Naive B cell (primary cell): ENCODE data around the gene DYNLRB1. TPM values are rescaled to one million over a fixed set of nuclear protein-coding genes. Genes with fewer than 3 reads are reported as not detected.

ENCODE experiments used
- ATAC-seq, 2 donors: fragments of 150-1000 bp; cut with Tn5 transposase; 2 replicates each; pipeline ENCODE4 v1.10.0; 2021; ENCODE audit warnings: low read depth in 2 of 2, mild to moderate bottlenecking in 2 of 2, moderate library complexity in 2 of 2
- DNase-seq: peaks from one replicate; pipeline ENCODE4 v3.0.0; 2022
- H3K27ac Mint-ChIP-seq, 6 donors: one replicate each; pipeline ENCODE4 v1.8.0; 2020 to 2022; ENCODE audit warnings: mild to moderate bottlenecking in 6 of 6, mixed read lengths in 6 of 6, moderate library complexity in 5 of 6, inconsistent platforms in 2 of 6
- H3K27me3 Mint-ChIP-seq, 3 donors: one replicate each; pipeline ENCODE4 v1.8.0; 2021 to 2022; ENCODE audit warnings: mixed read lengths in 3 of 3, mild to moderate bottlenecking in 1 of 3
- H3K36me3 Mint-ChIP-seq, 2 donors: one replicate each; pipeline ENCODE4 v1.8.0; 2020 to 2022; ENCODE audit warnings: mixed read lengths in 2 of 2, inconsistent platforms in 1 of 2, mild to moderate bottlenecking in 1 of 2
- H3K4me1 Mint-ChIP-seq, 3 donors: one replicate each; pipeline ENCODE4 v1.8.0; 2020 to 2022; ENCODE audit warnings: mixed read lengths in 3 of 3, inconsistent platforms in 1 of 3, mild to moderate bottlenecking in 1 of 3, moderate library complexity in 1 of 3
- H3K4me3 Mint-ChIP-seq, 8 donors: one replicate each; pipeline ENCODE4 v1.8.0; 2020 to 2022; ENCODE audit warnings: mild to moderate bottlenecking in 8 of 8, mixed read lengths in 8 of 8, moderate library complexity in 8 of 8, inconsistent platforms in 2 of 8
- H3K9me3 Mint-ChIP-seq, 7 donors: one replicate each; pipeline ENCODE4 v1.8.0; 2020 to 2022; ENCODE audit warnings: mixed read lengths in 7 of 7, mild to moderate bottlenecking in 5 of 7, inconsistent platforms in 2 of 7, moderate library complexity in 1 of 7
- polyA plus RNA-seq, 6 donors: library from polyadenylated mRNA; unstranded; fragments of 300-500 nt; fragmentation: Illumina TruSeq; gene quantifications; one replicate each; pipeline ENCODE4 v1.2.3, GENCODE V29; 2021; ENCODE audit warnings: low read depth in 6 of 6

DYNLRB1 gene
- polyA plus RNA-seq, 6 donors from 2014 or later, result 216 to 265 (median 253) TPM

DNA sequence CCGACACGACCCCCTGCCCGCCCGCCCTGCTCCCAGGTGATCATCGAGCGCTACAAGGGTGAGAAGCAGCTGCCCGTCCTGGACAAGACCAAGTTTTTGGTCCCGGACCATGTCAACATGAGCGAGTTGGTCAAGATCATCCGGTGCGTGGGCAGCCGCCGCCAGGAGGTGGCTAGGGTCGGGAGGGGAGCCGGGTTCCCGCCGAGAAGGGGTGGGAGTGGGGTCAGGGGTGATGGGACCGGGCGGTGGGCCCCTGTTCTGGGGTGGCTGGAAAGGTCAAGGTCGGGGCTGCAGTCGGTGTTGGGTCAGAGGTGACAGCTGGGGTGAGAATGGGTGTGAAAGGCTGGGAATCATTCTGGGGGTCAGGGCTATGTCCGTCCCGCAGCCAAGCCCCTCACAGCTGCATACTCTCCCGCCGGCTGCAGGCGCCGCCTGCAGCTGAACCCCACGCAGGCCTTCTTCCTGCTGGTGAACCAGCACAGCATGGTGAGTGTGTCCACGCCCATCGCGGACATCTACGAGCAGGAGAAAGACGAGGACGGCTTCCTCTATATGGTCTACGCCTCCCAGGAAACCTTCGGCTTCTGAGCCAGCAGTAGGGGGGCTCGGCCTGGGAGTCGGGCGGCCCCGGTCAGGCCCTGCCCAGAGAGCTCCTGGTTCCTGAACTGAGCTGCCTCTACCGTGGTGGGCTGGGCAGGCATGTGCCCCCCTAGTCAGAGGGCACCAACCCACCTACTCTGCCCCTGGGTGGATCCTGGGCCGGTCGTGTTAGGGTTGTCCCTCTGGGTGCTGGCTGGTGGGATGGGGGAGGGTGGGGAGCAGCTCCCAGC is 43.3 kb downstream of the DYNLRB1 start:
- H3K27me3 Mint-ChIP-seq, result no peaks in the 10 kb centered on the region
- ATAC-seq, result no peak
- H3K36me3 Mint-ChIP-seq, result no peaks in the 10 kb centered on the region
- peak overlapping the region; percentile 60 to 98 (median 94) for H3K27ac Mint-ChIP-seq
- H3K4me3 Mint-ChIP-seq, result peak overlapping the region; percentile 55 to 87 (median 74)
- no peaks in the 10 kb centered on the region for H3K9me3 Mint-ChIP-seq
- DNase-seq, result no peak
- peaks cover 14 to 27% (median 20%) of the 10 kb centered on the region in 3 donors for H3K4me1 Mint-ChIP-seq

DNA sequence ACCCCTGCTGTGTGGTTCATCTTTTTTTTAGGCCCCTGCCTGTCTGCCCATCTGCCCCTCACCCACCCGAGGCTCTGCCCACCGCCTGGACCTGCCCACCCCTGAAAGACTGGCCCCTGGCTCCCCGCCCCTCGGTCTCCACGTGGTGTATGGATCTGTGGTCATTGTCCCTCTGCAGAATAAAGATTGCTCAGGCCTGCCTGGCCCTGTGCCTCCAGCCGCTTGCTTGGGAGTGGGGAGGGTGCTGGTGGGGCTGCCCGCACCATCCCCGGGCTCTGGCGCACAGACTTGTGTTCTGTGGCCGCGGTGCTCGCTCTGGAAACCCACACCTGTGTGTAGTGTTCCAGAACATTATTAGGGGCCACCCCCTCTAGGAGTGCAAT is 43.9 kb downstream of the DYNLRB1 start:
- Mint-ChIP-seq H3K27me3 (no peaks in the 10 kb centered on the region), H3K27ac (peak overlapping the region; percentile 82 to 97 (median 92)), H3K4me3 (peak overlapping the region; percentile 37 to 87 (median 68)), H3K4me1 (peaks cover 14 to 27% (median 20%) of the 10 kb centered on the region in 3 donors), H3K9me3 (no peaks in the 10 kb centered on the region), H3K36me3 (no peaks in the 10 kb centered on the region)
- peak; percentile 10 to 15 for ATAC-seq
- DNase-seq, result no peak

DNA sequence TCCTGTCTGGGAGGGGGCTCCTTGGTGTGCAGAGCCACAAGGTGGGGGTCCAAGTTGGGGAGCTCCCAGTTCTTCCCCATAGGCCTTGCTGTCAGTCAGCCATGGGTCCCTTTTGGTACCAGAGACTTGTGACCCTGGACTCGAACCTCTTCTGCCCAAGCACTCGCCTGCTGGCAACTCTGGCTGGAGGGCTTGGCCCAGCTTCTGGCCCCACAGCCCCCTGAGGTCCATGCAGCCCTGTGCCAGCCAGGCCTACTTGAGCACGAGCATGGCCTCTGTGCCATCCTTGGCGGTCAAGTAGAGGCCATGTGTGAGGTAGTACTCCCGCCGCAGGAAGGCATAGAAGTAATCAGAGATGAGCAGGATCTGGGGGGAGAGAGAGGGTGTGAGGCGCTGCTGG is 44.4 kb downstream of the DYNLRB1 start:
- Mint-ChIP-seq H3K4me3 (peak overlapping the region in 4 of 8 donors; percentile 49 to 87 (median 68)), H3K4me1 (peaks cover 14 to 27% (median 20%) of the 10 kb centered on the region in 3 donors), H3K9me3 (no peaks in the 10 kb centered on the region), H3K27ac (peak overlapping the region in 5 of 6 donors; percentile 82 to 96 (median 90)), H3K36me3 (no peaks in the 10 kb centered on the region), H3K27me3 (no peaks in the 10 kb centered on the region)
- DNase-seq, result no peak
- no peak for ATAC-seq

DNA sequence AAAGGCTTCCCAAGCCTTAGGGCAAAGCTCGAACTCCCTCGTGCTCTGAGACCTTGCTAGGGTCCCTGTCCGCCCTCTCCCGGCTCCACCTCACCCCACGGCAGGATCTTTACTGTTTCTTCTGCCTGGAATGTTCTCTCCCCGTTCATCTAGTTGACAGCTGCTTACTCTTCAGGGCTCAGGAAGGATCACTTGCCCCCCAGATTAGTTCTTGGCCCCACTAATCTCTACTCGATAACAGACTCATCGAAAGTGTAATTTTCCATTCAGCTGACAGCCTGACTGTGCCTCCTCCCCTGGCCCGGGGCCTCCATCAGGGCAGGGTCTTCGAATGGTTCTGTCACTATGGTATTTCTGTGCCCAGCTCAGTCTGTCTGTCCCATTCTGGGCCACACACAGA is 45.4 kb downstream of the DYNLRB1 start:
- DNase-seq (no peak), ATAC-seq (no peak)
- Mint-ChIP-seq H3K36me3 (no peaks in the 10 kb centered on the region), H3K27ac (peak overlapping the region; percentile 49 to 96 (median 85)), H3K4me3 (peak overlapping the region in 5 of 8 donors; percentile 11 to 67 (median 41)), H3K27me3 (no peaks in the 10 kb centered on the region), H3K9me3 (no peaks in the 10 kb centered on the region), H3K4me1 (peaks cover 14 to 27% (median 20%) of the 10 kb centered on the region in 3 donors)

DNA sequence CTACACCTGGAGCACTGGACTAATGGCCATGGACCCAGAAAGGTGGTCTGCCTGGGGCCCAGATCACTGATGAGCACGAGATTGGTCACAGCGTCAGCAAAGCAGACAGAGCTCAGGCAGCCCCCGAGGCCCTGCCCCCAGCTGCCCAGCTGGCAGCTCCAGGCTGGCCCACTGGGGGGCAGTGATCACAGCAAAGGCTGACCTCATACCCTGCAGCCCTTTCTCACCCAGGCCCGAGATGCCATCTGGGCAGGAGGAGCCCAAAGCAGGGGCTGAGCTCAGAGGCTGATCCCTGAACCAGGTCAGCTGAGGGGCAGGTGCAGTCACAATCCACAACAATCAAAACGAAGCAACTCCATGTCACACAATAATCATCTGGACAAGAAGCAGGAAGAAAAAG is 46.4 kb downstream of the DYNLRB1 start:
- Mint-ChIP-seq H3K9me3 (no peaks in the 10 kb centered on the region), H3K27ac (peak overlapping the region in 3 of 6 donors; percentile 49 to 88 (median 51)), H3K27me3 (no peaks in the 10 kb centered on the region), H3K4me1 (peaks cover 14 to 19% (median 16%) of the 10 kb centered on the region in 3 donors), H3K4me3 (no peak overlapping the region), H3K36me3 (no peaks in the 10 kb centered on the region)
- DNase-seq, result no peak
- no peak for ATAC-seq

DNA sequence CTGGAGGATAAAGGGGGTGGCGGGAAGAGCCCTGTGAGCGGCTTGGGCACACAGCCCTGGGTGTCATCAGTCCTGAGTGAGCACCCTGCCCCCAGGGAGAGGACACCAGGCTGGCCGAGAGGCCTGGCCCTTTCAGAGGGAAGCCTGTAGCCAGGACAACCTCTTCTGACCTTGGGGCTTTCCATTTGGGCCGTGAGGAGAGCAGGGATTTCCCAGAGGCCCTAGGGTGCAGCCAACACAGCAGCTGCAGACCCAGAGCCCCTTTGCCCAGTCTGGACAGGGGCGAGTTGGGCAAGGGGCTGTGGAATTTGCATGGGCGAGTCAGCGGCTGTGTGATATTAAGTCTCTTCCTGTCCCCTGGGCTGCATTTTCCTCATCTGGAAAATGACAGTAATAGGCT is 48.6 kb downstream of the DYNLRB1 start:
- Mint-ChIP-seq H3K36me3 (no peaks in the 10 kb centered on the region), H3K27me3 (no peaks in the 10 kb centered on the region), H3K9me3 (no peaks in the 10 kb centered on the region), H3K4me1 (peaks cover 5 to 10% (median 8%) of the 10 kb centered on the region in 3 donors), H3K27ac (peak overlapping the region in 2 of 6 donors; percentile 21 to 39), H3K4me3 (peak overlapping the region in 1 of 8 donors; percentile 27)
- DNase-seq (no peak), ATAC-seq (no peak)

DNA sequence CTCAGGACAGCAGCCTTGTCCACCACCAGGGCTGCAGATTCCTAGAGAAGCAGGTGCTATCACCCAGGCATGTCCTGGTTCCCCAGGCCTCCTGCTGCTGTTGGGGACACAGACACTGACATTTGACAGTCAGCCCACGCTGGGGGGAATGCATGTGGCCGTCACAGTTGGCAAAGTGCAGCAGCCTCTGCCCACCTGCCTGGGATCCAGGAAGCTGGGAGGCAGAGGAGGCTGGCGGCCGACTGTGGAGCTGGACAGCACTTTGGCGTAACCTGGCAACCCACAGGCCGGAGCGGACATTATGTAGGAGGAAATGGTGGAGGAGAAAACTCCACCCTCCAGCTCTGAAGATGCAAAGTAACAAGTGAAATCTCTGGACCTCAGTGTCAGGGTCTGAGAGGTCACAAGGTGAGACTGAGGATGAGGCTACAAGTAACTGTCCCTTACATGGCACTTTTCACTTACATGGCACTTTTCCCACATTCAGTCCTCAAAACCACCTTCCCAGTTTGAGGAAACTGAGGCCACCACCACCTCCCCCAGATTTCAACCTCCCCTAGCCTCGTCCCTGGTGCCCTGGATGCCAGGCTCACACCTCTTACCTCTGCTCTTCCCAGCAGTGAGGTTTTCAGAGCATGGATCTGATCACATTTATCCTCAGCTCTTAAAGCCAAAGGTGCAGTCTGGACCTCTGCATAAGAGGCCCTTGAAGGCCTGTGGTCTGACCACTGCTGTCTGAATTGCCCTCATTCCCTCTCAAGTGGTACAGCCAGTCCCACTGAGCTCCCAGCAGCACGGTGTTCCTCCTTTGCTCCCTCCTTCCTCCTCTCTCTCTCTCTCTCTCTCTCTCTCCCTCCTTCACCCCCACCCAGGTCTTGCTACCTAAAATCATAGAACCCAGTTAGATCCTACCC is 51.0 kb downstream of the DYNLRB1 start:
- Mint-ChIP-seq H3K9me3 (no peaks in the 10 kb centered on the region), H3K4me1 (peaks cover 7 to 12% (median 11%) of the 10 kb centered on the region in 3 donors), H3K27me3 (no peaks in the 10 kb centered on the region), H3K27ac (peak overlapping the region in 2 of 6 donors; percentile 26 to 69), H3K4me3 (no peak overlapping the region), H3K36me3 (peaks cover 0 to 8% of the 10 kb centered on the region in 2 donors)
- no peak for DNase-seq
- no peak for ATAC-seq

DNA sequence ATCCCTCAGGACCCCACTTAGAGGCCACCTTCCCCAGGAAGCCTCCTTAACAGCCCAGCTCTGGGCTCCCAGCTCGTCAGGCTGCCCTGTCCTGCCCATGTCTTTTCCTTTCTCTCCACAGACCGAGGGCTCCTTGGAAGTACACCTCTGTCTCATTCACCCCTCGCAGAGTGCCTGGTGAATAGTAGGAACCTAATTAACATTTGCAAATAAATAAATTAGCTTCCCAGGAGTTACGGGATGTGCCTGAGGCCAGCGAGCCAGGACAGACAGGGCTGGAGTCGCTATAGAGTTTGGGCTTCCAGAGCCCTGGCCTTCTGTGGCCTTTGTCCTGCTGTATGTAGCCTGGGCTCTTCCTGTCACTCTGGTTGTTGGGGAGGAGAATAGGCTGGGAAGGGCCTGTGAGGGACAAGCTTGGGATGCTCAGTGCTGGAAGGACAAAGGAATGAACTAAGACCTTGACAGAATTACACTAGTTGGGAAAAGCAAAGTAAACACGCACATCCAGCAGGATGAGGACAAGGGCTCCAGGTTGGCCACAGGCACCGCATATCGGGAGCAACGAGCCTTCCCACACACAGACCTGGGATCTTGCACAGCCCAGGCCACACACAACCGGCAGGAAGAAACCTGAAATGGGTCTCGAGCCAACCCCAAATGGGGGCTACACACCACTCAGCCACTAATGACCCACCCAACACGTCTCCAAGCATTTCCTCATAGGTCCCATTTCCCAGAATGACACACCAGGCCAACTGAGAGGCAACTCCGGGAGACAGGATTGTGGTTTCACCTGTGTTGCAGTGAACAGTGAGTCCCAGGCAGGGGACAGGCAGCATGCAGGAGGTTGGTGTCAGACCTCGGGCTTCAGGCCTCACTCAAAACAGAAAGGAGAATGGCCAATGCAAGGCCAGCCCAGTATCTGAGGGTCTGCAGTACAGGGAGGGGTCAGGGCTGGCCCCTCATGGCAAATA is 52.0 kb downstream of the DYNLRB1 start:
- H3K9me3 Mint-ChIP-seq, result no peaks in the 10 kb centered on the region
- no peaks in the 10 kb centered on the region for H3K27me3 Mint-ChIP-seq
- H3K36me3 Mint-ChIP-seq, result peaks cover 3 to 8% of the 10 kb centered on the region in 2 donors
- H3K4me1 Mint-ChIP-seq, result peaks cover 6 to 11% (median 7%) of the 10 kb centered on the region in 3 donors
- no peak for DNase-seq
- no peak for ATAC-seq
- H3K27ac Mint-ChIP-seq, result peak overlapping the region in 2 of 6 donors; percentile 10 to 63
- no peak overlapping the region for H3K4me3 Mint-ChIP-seq

DNA sequence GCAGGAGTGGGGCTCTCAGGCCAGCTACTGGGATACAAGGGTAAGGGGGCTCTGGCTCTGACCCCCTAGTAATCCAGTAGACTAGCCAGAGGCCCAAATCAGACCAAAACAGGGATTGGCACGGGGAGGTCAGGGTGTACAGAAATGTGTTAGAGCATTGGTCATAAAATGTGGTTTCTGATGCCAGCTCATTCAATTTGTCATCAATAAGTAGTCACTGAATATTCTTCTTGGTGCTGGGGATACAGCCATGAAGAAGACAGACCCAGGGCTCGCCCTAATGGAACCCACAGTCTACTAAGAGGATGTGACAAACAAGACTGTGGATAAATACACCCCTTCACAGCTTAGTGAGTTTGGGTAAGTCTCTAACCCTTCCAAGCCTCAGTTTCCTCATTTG is 53.4 kb downstream of the DYNLRB1 start:
- Mint-ChIP-seq H3K27ac (peak overlapping the region in 3 of 6 donors; percentile 27 to 65 (median 36)), H3K4me1 (peaks cover 6 to 11% (median 10%) of the 10 kb centered on the region in 3 donors), H3K27me3 (no peaks in the 10 kb centered on the region), H3K36me3 (peaks cover 7 to 10% of the 10 kb centered on the region in 2 donors), H3K4me3 (no peak overlapping the region), H3K9me3 (no peaks in the 10 kb centered on the region)
- no peak for DNase-seq
- no peak for ATAC-seq

DNA sequence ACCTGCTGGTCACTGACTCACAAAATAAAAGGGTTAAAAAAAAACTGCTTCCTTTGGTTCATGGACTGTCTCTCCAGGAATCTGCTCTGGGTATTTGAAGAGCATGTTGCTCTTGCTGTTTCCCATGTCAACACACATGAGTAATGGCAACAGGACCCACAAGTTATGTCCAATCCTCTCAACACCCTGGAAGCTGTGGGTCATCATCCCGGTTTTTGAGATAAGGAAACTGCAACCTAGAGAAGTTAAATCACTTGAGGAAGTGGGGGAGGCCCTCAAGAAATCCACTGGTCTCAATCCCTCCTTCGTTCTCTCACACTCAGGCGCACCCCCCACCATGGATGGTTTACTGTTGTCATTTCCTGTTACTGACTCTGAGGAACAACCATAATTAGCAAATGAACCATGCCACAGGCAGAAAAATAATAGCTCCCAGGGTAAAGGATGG is 54.7 kb downstream of the DYNLRB1 start:
- Mint-ChIP-seq H3K9me3 (no peaks in the 10 kb centered on the region), H3K4me1 (peaks cover 6 to 11% (median 10%) of the 10 kb centered on the region in 3 donors), H3K27ac (peak overlapping the region in 4 of 6 donors; percentile 30 to 73 (median 54)), H3K36me3 (peaks cover 7 to 13% of the 10 kb centered on the region in 2 donors), H3K27me3 (no peaks in the 10 kb centered on the region), H3K4me3 (peak overlapping the region in 1 of 8 donors; percentile 41)
- peak; percentile 42 to 48 for ATAC-seq
- no peak for DNase-seq

DNA sequence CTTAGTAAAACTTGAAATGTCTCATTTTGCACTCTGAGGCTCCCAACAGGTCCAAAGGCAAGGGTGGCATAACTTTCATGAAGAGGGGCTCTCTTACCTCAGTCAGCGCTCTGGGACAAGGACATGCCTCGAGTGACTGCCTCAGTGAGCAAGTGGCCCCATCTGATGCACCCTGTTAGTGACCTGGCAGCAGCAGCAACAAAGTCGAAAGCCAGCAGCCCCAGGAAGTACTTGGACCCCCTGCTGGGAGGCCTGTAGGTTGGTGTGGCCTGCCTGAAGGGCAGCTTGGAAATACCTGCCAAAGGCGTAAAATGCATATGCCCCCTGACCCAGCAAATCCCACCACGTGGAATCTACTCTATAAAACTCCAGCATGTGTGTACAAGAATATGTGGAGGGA is 55.5 kb downstream of the DYNLRB1 start:
- Mint-ChIP-seq H3K27me3 (no peaks in the 10 kb centered on the region), H3K9me3 (no peaks in the 10 kb centered on the region), H3K4me1 (peaks cover 6 to 11% (median 10%) of the 10 kb centered on the region in 3 donors), H3K36me3 (peaks cover 7 to 13% of the 10 kb centered on the region in 2 donors), H3K27ac (peak overlapping the region in 2 of 6 donors; percentile 66 to 73), H3K4me3 (no peak overlapping the region)
- ATAC-seq (no peak), DNase-seq (no peak)

DNA sequence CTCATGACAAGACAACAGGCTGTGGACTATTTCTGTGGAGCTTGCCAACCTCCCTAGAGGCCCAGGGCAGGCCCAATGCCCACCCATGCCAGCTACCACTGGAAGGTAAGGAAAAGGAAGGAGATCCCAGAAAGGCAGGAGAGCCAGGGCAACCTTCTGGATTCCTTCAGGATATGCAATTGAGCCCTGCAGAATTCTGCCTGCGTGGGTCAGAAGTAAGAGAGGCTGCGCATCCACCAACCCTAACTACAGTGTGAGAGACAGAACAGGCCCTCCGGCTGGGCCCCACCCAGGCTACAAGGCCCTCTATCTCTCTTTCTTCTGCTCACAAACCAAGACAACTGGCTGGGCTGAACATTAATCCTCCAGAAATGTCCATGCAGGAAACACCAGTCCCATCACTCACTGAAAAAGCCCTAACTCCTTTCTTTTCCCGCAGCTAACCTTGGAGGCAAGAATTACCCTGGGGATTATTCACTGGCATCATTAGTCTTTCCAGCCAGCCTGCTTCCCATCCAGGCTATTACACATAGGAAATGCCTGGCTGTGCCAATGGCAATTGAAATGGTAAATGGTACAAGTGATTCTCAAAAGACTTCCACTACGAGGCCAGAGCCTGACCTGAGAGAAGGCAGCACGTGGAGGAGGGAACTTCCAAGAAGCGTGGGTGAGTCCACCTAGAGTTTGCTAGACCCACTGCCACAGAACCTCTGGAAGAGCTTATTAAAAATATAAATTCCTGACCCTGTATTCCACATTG is 57.5 kb downstream of the DYNLRB1 start:
- Mint-ChIP-seq H3K27ac (peak overlapping the region in 1 of 6 donors; percentile 68), H3K9me3 (no peaks in the 10 kb centered on the region), H3K36me3 (peaks cover 7 to 13% of the 10 kb centered on the region in 2 donors), H3K4me1 (peaks cover 6 to 10% (median 9%) of the 10 kb centered on the region in 3 donors), H3K27me3 (no peaks in the 10 kb centered on the region), H3K4me3 (no peak overlapping the region)
- ATAC-seq (no peak), DNase-seq (no peak)
